HG03139 (cell line): ENCODE results near the gene PDSS1.
"Not testable (repeated sequence)": the region's sequence is repeated elsewhere in the genome, so short reads cannot be mapped to it uniquely, and the experiment has no call there.

Experiments
- ATAC-seq: cut with Tn5 transposase; IDR thresholded peaks from one replicate; pipeline ENCODE4 v1.9.1; 2021; ENCODE audit not compliant: unreplicated experiment

Gene PDSS1

DNA sequence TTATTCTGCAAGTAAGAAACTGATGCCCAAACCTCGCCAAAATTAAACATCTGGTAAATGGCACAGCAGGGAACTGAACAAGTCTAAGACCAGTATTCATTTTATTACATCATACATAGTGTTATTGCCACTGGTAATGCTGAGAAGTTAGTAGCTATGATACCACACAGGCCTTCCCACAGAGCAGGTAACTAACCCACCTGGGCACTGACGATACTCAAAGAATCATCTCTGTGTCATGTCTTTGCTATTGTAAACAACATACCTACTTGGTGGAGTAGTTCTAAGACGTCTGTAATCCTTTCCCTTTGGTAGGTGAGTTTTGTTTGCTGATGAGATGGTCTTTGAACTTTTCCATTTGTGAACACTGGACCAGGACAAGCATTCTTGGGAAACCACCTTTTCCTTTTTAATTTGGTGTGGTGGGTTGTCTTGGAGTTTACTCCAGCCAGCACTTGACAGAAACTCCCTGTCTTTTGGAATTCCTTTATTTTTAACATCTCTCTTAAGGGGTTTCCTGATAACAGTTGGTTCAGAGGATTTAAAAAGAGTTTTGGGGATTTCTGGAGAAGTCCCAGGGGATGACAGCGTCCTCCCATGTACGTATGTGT lies 40.9 kb downstream of the PDSS1 start:
- no peak for ATAC-seq

DNA sequence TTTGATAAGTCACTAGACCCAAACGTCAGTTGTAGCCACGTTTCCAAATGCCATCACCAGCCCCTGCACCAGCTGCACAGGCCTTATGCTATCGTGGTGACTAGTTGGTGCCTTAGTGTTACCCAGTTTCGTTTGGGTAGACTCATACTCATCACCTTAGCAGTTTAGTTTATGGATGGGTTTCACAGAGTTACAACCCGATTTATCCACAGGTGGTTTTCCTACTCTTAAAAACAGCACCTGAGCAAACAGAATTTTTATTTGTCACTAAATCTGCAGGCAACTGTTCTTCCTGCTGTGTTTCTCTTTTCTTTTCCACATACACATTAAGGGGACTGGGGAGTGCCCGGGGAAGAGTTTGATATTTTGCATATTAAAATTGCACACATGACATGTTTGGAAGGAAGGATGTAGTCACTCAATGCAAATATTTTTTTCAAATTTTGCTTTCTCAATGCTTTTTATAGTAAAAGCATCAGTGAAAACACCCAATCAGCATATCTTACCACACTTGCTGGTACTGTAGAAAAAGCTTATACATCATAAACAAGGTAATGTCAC lies 41.6 kb downstream of the PDSS1 start:
- no peak for ATAC-seq

- ATAC-seq = no peak
Observed at GRCh38 chr10:26741368-26741767, 43.9 kb downstream of the PDSS1 start.

DNA sequence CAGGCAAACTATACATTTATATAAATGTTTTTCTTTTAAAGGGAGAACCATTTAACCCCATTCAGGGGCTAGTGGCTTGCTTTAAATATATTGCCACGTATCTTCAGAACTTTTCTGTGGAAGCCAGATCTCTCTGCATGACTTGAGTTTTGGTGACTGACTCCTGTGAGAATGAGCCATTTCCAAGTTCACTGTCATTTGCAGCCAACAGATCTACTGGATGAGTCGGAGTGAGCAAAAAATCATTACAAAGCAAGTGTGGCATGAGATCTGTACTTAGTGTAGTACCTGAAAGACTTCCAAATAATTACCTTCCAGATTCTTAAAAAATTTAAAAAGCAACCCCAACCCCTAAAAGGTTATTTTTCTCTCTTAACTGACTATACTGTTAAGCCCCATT lies 45.6 kb downstream of the PDSS1 start:
- ATAC-seq = no peak

- no peak for ATAC-seq
Observed at GRCh38 chr10:26743841-26744240, 46.3 kb downstream of the PDSS1 start.

DNA sequence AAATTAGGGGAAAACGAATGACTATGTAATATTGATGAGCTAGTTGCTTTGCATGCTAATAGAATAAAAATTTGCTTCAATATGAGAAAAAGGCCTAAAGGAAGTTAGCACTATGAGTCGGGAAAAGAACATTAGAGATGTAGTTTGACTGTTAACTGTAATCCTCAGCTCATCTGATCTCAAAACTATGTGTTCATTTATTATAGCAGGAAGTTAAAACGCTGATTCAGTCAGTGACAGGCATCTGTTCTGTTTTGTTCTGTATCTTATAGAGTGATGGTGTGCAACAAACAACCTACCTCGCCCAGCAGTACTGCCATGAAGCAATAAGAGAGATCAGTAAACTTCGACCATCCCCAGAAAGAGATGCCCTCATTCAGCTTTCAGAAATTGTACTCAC lies 48.6 kb downstream of the PDSS1 start:
- no peak for ATAC-seq

GRCh38 chr10:26755443-26755903 lies 58.0 kb downstream of the PDSS1 start:
- ATAC-seq = peak; percentile 87

DNA sequence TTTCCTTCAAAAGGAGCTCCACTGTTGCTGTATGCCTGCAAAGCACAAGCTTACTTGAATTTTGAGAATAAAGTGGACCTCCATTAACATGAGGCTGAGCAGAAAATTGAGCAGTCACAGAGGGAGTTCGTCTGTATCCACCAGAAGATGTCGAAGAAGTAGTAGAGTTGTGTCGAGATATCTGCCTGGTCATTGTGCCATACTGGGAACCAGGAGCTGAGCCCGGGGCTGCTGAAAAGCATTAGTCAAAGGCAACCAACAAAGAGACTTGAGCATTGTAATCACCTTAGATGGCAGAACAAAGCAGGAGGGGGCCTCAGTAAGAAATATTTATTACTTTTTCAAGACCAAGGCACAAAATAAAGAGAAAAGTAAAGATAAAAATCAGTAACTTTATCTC lies 61.5 kb downstream of the PDSS1 start:
- no peak for ATAC-seq

- ATAC-seq = no peak
Observed at GRCh38 chr10:26765549-26765948, 68.0 kb downstream of the PDSS1 start.

GRCh38 chr10:26770069-26770468 lies 72.6 kb downstream of the PDSS1 start:
- ATAC-seq = no peak

- no peak for ATAC-seq
Observed at GRCh38 chr10:26773633-26774032, 76.1 kb downstream of the PDSS1 start.

DNA sequence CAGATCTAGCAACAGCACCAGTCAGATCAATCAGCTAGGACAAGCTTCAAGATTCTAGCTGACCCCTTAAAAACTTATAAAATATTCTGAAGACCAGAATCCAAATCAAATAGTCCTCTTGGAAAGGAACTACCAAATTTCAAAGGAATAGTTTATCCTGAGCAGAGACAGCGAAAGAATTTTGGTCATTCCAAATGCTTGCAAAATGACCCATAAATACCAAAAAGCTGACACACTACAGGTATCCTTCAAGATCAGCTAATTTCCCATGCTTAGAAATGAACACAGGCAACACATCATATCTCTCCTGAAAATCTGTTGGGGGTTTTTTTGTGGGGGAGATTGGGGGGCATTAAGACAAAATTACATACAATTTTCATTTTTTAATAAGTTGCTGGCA lies 78.8 kb downstream of the PDSS1 start:
- ATAC-seq = no peak

- no peak for ATAC-seq
Observed at GRCh38 chr10:26777686-26778085, 80.2 kb downstream of the PDSS1 start.

- ATAC-seq = no peak
Observed at GRCh38 chr10:26779176-26779860, 81.8 kb downstream of the PDSS1 start.

DNA sequence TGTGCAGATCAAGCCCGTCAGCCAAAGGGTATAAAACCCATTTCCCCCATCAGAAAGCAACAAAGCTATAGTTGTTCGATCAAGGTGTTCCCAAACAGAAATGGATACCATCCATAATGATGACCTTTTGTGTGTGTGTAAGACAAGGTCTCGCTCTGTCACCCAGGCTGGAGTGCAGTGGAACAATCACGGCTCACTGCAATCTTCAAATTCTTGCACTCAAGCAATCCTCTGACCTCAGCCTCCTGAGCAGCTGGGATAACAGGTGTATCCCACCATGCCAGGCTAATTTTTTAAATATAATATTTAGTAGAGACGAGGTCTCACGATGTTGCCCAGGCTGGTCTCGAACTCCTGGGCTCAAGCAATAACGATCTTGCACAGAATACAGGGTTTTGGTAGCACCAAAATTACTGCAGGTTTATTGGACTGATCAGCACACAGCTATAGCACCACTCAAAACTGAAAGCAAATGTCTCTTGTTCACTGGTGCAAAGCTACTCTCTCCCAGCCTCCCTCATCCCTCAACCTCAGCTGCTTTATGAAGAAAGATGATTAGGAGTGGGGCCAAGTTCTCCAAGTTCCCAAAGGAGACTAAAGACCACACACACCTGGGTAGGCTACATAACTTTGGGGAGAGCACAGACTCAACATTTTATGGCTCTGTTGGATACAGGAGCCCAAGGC lies 82.7 kb downstream of the PDSS1 start:
- ATAC-seq = no peak

DNA sequence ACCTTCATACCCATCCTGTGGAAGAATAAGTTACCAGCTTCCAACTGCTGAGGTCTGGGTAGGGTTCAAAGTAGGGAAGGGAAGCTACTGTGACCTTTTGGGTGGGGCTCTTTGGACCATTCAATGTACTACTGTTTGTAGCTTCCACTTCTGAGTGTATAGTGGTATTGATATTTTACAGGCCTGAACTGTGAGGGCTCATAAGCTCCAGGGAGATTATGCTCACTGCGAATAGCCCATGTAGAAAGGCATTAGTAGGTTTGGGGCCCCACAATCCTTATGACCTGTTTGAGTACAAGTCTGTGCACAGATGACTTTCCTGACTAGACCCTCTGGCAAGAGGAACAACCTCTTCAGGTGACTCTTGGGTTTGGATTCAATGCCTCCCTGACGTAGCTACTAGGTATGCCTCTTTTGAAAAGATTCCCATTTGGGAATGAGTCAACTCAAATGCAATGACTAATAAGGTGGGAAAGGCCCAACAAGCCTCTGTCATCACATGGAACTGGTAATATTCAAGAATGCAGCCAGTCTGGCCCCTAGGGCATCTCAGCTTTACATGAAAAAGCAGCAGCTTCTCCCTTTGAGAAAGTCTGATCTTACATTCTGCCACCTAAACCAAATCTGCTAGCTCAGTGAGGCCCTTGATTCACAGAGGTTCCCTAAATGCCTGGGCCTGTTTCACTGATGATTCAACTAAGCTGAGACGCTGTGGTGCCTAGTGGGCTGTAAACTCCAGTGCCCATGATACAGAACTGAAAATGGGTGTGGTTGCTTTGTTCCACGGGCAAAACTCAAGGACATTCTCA lies 83.5 kb downstream of the PDSS1 start:
- peak; percentile 39 for ATAC-seq

DNA sequence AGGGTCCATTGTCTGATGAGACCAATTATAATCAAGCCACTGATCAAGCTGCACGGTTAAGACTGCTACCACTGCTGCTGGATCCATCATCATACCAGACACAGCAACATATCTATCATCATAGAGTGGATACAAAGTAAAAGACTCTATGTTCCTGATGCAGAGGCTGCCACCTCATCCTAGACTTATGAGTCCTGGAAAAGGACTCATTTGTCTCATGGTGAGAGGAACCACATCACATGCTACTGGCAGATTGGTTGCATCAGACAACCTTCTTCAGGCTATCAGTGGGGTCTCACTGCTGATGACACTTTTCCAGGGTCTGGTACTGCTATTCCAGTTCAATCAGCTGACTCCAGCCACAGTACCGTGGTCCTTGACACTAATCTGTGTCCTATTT lies 84.3 kb downstream of the PDSS1 start:
- ATAC-seq = no peak

- no peak for ATAC-seq
Observed at GRCh38 chr10:26787362-26787761, 89.9 kb downstream of the PDSS1 start.

- ATAC-seq = not testable (repeated sequence)
Observed at GRCh38 chr10:26789779-26790178, 92.3 kb downstream of the PDSS1 start.

DNA sequence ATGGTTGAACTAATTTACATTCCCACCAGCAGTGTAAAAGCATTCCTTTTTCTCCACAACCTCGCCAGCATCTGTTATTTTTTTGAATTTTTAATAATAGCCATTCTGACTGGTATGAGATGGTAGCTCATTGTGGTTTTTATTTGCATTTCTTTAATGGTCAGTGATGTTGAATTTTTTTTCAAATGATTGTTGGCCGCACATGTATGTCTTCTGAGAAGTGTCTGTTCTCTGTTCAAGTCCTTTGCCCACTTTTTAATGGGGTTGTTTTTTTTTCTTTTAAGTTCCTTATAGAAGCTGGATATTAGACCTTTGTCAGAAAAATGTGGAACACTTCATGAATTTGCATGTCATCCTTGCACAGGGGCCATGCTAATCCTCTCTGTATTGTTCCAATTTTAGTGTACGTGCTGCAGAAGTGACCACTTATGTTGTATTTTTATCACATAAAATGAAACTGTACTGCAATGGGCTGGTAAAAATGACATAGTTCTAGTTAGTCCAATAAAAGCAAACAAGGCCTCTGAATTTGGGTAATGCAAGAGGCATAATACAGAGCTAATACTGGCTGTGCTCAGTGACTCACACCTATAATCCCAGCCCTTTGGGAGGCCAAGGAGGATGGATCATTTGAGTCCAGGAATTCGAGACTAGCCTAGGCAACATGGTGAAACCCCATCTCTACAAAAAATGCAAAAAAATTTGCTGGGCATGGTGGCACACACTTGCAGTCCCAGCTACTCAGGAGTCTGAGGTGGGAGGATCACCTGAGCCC lies 92.9 kb downstream of the PDSS1 start:
- no peak for ATAC-seq
